ENCODE measurements around the gene HNRNPH1.
"Not testable (repeated sequence)": the region's sequence is repeated elsewhere in the genome, so short reads cannot be mapped to it uniquely, and the experiment has no call there.

The HNRNPH1 gene, protein sequence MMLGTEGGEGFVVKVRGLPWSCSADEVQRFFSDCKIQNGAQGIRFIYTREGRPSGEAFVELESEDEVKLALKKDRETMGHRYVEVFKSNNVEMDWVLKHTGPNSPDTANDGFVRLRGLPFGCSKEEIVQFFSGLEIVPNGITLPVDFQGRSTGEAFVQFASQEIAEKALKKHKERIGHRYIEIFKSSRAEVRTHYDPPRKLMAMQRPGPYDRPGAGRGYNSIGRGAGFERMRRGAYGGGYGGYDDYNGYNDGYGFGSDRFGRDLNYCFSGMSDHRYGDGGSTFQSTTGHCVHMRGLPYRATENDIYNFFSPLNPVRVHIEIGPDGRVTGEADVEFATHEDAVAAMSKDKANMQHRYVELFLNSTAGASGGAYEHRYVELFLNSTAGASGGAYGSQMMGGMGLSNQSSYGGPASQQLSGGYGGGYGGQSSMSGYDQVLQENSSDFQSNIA

DNA sequence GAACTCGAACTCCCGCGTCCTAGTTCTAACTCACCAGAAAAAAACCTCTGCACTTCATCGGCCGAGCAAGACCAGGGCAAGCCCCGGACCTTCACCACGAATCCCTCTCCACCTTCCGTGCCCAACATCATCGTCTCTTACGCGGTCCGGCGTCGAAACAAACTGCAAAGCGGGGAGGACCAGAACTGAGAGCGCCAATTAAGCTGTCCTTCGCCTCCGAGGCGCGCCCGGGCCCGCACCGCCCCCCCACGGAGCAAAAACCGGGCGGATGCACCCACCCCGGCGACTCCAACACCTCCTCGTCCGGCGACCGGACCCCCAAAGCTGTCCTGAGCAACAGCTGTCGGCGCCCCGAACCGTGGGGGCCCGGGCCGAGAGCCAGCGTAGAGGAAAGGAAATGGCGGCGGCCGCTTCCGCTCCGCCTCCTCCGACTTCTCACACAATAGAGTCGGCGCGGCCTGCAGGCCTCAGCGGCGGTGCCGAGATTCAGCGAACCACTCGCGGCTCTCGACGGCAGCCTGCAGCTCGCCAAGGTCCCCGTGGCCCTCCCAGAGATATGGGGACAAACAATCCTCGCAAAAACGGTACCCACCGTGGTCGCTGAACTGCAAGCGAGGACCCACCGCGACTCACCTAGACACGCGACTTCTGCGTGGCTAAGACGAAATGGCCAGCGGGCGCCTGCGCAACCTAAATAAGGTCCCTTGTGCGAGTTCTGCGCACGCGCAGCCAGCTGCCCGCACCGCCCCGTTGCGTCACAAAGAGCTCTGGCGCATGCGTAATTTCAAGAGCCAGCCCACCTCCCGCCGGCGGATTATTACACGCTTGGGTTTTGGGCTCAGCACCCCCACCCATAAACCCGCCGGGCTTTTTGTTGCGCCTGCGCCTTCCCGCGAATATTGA is at the start of gene HNRNPH1:
TSS of gene HNRNPH1 (minus strand) at position 669 of the 903 bp plus-strand sequence. CDS start at position 131, 538 bp downstream.
- Histone ChIP-seq H3K4me1 (peaks cover 37% of the 10 kb centered on the region), H3K9me3 (no peaks in the 10 kb centered on the region), H3K27me3 (ENCODE audit: low read depth) (no peaks in the 10 kb centered on the region), H3K36me3 (replicated peaks) (peaks cover 49% of the 10 kb centered on the region), H3K4me3 (peak within 1 kb of the TSS; percentile 96)
- in situ Hi-C loops (cut with MboI; ENCODE audit: low sequenced_read_pairs) = no loop called here
- peak; percentile 98 to 99 for DNase-seq (ENCODE audit: low spot score in 2 of 2)

DNA sequence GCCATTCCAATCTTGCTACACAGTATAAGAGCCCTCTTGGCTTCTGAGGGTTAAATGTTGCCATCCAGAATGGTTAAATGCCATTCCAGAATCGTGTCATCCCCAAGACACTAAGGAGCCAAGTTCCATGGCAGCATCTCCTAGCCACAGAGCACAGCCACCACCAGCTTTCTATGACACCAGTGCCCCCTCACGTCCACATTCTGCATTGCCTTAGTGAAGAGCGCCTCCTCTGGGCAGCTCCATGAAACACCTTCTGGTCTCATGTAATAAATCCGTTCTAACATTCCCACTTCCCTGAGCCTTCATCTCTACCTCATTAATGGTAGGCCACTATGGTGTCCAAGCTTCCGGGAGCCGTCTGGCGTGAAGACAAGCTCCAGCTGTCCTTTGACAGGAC is 44.9 kb upstream of the HNRNPH1 start:
- H3K27me3 ChIP-seq (ENCODE audit: low read depth) = no peaks in the 10 kb centered on the region
- peak; percentile 45 to 80 for DNase-seq (ENCODE audit: low spot score in 2 of 2)
- no peaks in the 10 kb centered on the region for H3K9me3 ChIP-seq
- H3K4me1 ChIP-seq = no peaks in the 10 kb centered on the region
- H3K36me3 ChIP-seq (replicated peaks) = peaks cover 4% of the 10 kb centered on the region; the same call in 1 of the 2 replicates
- no peak overlapping the region for H3K4me3 ChIP-seq
- in situ Hi-C loops (cut with MboI; ENCODE audit: low sequenced_read_pairs) = no loop called here

DNA sequence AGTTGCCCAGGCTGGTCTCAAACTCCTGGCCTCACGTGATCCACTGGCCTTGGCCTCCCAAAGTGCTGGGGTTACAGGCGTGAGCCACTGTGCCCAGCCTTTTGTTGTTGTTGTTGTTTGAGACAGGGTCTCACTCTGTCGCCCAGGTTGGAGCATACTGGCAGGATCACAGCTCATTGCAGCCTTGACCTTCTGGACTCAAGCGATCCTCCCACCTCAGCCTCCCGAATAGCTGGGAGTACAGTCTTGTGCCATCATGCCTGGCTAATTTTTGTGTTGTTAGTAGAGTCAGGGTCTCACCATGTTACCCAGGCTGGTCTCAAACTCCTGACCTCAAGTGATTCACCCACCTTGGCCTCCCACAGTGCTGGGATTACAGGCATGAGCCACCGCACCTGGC is 38.2 kb upstream of the HNRNPH1 start:
- H3K9me3 ChIP-seq; H3K36me3 ChIP-seq (replicated peaks); H3K27me3 ChIP-seq (ENCODE audit: low read depth); H3K4me3 ChIP-seq; H3K4me1 ChIP-seq; in situ Hi-C loops (cut with MboI; ENCODE audit: low sequenced_read_pairs); DNase-seq (ENCODE audit: low spot score in 2 of 2): not testable (repeated sequence)

DNA sequence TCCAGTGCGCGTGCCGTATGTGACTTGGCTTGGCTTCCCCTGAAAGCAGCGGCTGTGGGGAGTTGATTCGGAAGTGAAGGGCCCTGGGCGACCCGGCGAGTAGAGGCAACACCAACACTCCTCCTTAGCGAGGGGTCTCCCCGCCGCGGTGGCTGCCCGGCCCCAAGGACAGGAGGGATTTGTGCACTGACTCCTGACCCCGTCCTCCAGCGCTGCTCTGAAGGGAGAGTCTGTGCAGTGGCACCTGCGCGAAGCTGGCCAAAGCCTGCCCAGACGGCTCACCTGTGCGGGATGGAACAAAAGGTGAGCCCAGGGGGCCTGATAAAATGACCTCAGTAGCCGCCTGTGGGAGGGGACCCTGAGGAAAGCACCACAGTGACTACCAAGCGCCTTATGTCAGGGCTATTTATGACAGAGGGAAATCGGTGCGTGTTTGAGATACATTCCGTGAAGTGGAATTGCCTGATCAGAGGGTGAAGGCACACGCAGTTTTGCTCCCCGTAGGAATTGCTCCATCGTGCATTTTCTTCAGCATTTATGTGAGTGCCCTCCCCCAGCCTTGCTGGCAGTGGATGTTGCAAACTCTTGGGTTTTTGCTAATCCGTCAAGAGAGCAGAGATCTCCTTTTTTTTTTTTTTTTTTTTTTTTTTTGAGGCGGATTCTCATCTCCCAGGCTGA is 34.8 kb upstream of the HNRNPH1 start:
- in situ Hi-C loops (cut with MboI; ENCODE audit: low sequenced_read_pairs); H3K4me1 ChIP-seq; H3K9me3 ChIP-seq; H3K27me3 ChIP-seq (ENCODE audit: low read depth); H3K36me3 ChIP-seq (replicated peaks): not testable (repeated sequence)
- peak overlapping the region; percentile 45 for H3K4me3 ChIP-seq
- DNase-seq (ENCODE audit: low spot score in 2 of 2) = peak in 1 of 2 experiments; percentile 28

DNA sequence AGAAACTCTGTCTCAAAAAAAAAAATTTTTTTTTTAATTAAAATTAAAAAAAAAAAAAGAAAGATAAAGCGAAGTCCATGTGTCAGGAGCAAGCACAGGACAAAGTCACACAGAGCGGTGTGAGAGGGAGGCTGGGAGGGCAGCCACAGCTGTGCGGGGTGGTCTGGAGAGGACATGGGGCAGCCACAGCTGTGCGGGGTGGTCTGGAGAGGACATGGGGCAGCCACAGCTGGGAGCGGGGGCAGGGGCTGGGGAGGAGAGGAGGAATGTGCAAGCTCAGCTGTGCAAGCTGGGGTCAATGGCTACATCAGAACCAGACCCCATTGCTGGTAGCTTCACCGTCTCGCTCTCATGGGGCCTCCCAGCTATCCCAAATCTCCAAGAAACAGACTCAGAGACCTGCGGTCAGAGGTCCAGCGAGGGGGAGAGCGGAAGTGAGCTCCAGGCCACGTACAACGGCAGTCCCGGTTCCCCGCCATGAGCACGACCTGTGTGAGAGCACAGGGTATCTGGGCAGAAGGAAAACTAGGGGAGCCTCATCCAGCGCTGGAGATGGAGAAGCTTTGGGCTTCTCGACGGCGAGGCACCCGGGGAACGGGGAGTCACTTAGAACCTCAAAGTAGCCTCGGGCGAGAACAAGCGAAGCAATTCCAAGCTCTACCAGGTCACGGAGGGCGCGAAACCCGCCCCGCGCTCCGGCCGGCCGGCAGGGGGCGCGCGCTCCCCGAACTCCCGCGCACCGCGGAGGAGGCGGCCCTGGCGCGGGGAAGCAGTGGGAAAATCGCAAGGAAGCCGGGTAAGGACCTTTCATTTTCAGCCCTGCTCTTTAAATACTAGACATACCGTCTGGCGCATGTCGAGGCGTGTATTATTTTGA is 34.1 kb upstream of the HNRNPH1 start:
- H3K36me3 ChIP-seq (replicated peaks); H3K4me3 ChIP-seq; in situ Hi-C loops (cut with MboI; ENCODE audit: low sequenced_read_pairs); DNase-seq (ENCODE audit: low spot score in 2 of 2); H3K27me3 ChIP-seq (ENCODE audit: low read depth); H3K4me1 ChIP-seq; H3K9me3 ChIP-seq: not testable (repeated sequence)

DNA sequence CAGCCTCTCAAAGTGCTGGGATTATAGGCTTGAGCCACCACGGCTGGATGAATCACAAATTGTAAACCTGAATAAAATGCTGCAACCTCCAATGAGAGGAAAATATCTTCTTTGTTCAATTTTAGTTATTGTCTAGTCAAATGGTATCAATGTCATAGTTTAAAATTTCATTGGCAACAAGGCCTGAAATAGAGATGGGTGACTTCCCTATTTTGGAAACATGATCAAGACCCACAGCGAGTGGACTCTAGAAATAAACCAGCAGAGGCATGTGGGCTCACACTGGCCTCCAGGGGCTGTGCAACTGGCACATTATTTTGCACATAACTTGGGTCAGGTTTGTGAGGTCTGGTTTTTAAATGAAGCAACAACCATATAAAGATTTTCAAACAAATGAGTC is 29.7 kb upstream of the HNRNPH1 start:
- H3K4me1 ChIP-seq; DNase-seq (ENCODE audit: low spot score in 2 of 2); H3K9me3 ChIP-seq; H3K4me3 ChIP-seq; H3K27me3 ChIP-seq (ENCODE audit: low read depth); in situ Hi-C loops (cut with MboI; ENCODE audit: low sequenced_read_pairs); H3K36me3 ChIP-seq (replicated peaks): not testable (repeated sequence)

DNA sequence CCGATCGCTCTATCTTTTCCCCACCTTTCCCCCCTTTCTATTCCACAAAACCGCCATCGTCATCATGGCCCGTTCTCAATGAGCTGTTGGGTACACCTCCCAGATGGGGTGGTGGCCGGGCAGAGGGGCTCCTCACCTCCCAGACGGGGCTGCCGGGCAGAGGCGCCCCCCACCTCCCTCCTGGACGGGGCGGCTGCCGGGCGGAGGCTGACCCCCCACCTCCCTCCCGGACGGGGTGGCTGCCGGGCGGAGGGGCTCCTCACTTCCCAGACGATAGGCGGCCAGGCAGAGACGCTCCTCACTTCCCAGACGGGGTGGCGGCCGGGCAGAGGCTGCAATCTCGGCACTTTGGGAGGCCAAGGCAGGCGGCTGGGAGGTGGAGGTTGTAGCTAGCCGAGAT is 26.8 kb upstream of the HNRNPH1 start:
- H3K4me3 ChIP-seq; H3K4me1 ChIP-seq; H3K27me3 ChIP-seq (ENCODE audit: low read depth); H3K36me3 ChIP-seq (replicated peaks); H3K9me3 ChIP-seq; DNase-seq (ENCODE audit: low spot score in 2 of 2); in situ Hi-C loops (cut with MboI; ENCODE audit: low sequenced_read_pairs): not testable (repeated sequence)

DNA sequence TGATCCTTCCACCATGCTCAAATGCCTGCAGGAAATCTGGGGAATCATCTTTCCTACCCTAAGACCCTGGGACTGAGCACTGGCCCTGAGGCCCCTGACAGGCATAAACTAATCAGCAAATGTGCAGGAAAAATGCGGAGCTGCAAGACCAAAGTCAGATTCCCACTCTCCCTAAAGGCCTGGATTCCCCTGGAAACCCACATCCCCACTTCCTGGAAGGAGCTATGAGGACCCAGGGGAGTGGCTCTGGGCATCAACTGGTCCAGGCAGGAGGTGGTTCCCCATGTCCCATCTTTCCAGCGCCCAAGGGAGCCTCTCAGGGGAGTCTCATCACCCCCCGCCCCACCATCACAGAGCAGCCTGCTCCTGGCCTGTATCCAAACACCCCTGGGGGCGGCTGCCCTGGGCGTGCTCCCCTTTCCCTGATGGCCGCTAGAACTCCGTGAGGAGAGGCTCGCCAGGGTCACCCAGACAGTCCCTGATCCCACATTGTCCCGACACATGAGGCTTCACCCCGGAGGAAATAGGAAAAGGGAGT is 25.8 kb upstream of the HNRNPH1 start:
- H3K27me3 ChIP-seq (ENCODE audit: low read depth); H3K9me3 ChIP-seq; H3K4me3 ChIP-seq; in situ Hi-C loops (cut with MboI; ENCODE audit: low sequenced_read_pairs); H3K36me3 ChIP-seq (replicated peaks); DNase-seq (ENCODE audit: low spot score in 2 of 2); H3K4me1 ChIP-seq: not testable (repeated sequence)

DNA sequence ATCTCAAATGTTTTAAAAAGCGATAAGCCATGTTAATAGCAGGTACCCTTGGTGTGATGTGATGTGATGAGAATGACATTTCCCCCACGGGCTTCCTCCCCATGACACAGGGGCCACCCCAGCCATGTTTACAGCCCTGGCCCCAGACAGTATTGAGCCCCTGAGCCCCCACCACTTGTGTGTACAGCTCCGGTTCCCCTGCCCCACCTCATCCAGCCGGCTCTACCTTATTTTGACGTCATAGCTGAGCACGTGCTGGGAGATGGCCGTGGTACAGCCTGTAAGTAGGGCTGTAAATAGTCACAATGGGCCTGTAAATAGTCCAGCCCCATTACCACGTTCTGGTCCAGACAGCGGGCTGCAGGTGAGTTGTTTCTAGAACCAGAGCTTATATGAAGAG is 24.9 kb upstream of the HNRNPH1 start:
- in situ Hi-C loops (cut with MboI; ENCODE audit: low sequenced_read_pairs) = no loop called here
- Histone ChIP-seq H3K4me3 (no peak overlapping the region), H3K9me3 (no peaks in the 10 kb centered on the region; the same call in 1 of the 2 replicates), H3K36me3 (replicated peaks) (no peaks in the 10 kb centered on the region), H3K27me3 (ENCODE audit: low read depth) (no peaks in the 10 kb centered on the region), H3K4me1 (no peaks in the 10 kb centered on the region)
- no peak for DNase-seq (ENCODE audit: low spot score in 2 of 2)

DNA sequence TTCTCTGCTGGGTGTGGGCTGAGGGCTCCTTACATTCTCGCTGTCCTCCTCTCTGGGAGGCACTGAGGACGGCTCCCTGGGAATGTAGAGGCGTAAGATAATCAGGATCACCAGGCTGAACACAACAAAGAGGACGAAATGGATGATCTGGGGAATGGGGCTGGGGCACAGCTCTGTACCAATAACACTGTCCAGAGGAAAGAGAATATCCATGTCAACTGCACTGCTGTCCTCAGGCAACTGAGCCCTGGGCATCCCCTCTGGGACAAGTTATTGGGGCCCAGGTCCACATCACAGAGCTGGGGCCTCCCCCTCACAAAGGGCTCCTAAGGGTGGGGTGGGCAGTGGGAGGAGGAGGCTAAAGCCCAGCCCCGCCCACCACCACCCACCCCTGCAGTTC is 21.3 kb upstream of the HNRNPH1 start:
- H3K9me3 ChIP-seq; H3K27me3 ChIP-seq (ENCODE audit: low read depth); H3K4me1 ChIP-seq; DNase-seq (ENCODE audit: low spot score in 2 of 2); H3K36me3 ChIP-seq (replicated peaks); in situ Hi-C loops (cut with MboI; ENCODE audit: low sequenced_read_pairs); H3K4me3 ChIP-seq: not testable (repeated sequence)

DNA sequence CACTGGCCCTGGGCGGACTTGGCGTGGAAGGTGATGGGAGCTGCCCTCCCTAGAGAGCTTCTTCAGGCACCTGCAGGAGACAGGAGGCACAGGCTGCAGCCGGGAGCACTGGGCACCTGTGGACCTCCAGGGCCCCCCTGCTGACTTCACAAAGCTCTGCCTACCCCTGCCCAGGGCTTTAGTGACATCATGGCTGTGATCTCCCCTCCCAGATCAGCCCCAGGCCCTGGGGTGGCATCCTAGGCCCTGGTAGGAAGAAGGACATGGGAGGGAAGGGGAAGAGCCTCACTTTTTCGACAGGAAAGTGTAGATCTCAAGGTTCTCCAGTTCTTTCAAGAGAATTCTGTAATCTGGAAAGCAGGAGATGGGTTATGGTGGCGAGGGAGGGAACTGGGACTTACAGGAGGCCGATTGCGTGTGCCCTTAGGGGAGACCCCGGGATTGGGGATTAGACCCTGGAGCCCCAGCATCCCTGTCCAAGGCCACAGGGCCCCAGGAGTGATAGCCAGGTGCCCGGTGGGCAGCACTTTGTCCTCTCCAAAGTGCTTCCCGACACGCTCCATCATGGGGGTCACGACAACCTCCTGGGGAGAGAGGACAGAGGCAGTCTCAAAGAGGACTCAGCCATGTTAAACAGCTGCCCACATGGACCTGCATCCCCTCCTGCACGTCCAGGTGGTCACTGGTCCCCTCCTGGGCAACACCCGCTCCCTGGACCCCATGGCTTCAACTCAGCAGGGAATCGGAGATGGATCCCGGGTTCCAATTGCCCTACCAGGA is 19.9 kb upstream of the HNRNPH1 start:
- H3K9me3 ChIP-seq; in situ Hi-C loops (cut with MboI; ENCODE audit: low sequenced_read_pairs); H3K27me3 ChIP-seq (ENCODE audit: low read depth); H3K36me3 ChIP-seq (replicated peaks); H3K4me3 ChIP-seq; H3K4me1 ChIP-seq; DNase-seq (ENCODE audit: low spot score in 2 of 2): not testable (repeated sequence)

DNA sequence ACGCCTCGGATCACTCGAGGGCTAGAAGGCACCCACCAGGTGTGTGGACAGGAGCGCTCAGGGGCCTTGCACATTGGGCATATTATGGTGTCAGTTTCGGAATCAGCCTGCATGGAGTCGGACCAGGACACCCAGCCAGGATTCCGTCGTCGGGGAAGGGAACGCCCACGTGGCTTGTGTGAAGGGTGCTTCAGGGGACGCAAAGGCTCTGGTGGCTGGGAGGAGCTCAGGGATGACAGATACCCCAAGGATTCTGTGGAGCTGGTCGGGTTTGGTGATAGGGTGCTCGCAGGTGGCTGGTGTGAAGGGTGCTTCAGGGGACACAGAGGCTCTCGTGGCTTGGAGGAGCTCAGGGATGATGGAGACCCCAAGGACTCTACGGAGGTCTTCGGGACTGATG is 19.2 kb upstream of the HNRNPH1 start:
- H3K4me1 ChIP-seq; H3K36me3 ChIP-seq (replicated peaks); H3K4me3 ChIP-seq; in situ Hi-C loops (cut with MboI; ENCODE audit: low sequenced_read_pairs); H3K27me3 ChIP-seq (ENCODE audit: low read depth); H3K9me3 ChIP-seq; DNase-seq (ENCODE audit: low spot score in 2 of 2): not testable (repeated sequence)
